Activated CD8-positive, alpha-beta memory T cell treated with anti-CD3 and anti-CD28 coated beads, Interleukin-2, amount 50 U/mL, for 4 hours (primary cell): ENCODE measurements around the gene AEBP2.
"Not testable (repeated sequence)": the region's sequence is repeated elsewhere in the genome, so short reads cannot be mapped to it uniquely, and the experiment has no call there.

Source experiments
- DNase-seq: peaks from one replicate; pipeline ENCODE4 v3.0.0-alpha.2; 2020

Gene AEBP2, protein sequence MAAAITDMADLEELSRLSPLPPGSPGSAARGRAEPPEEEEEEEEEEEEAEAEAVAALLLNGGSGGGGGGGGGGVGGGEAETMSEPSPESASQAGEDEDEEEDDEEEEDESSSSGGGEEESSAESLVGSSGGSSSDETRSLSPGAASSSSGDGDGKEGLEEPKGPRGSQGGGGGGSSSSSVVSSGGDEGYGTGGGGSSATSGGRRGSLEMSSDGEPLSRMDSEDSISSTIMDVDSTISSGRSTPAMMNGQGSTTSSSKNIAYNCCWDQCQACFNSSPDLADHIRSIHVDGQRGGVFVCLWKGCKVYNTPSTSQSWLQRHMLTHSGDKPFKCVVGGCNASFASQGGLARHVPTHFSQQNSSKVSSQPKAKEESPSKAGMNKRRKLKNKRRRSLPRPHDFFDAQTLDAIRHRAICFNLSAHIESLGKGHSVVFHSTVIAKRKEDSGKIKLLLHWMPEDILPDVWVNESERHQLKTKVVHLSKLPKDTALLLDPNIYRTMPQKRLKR

DNA sequence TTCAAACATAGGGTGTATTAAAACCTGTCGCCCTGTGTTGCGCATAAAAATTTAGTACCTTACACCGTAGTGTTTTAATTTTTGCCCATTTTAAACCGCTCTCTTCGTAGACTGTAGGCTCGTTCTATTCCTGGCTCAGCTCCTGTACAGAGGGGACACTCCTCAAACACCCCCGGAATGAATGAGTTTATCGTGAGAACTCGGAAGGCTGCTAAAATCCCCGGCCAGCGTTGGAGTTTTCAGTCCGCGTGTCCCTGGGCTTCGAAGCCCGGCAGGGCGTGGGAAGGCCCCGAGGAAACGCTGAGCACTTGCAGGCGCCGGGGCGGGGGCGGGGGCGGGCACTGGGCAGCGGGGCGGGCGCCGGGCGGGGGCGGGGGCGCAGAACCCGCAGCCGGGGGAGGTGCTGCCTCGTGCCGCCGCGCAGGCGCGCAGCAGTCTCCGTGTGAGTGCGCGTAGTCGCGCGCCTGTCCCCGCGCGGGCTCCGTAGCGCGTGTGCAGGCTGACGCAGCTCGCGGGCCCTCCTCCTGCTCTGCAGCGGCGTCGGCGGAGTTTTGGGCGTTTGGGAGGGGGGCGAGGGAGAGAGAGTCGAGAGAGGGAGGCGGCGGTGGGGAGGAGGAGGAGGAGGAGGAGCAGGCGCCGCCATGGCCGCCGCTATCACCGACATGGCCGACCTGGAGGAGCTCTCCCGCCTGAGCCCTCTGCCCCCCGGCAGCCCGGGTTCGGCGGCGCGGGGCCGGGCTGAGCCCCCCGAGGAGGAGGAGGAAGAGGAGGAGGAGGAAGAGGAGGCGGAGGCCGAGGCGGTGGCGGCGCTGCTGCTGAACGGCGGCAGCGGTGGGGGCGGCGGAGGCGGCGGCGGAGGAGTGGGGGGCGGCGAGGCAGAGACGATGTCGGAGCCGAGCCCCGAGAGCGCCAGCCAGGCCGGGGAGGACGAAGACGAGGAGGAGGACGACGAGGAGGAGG, at the start of gene AEBP2:
AEBP2 (plus strand) TSS at position 434 of the 960 bp plus-strand sequence; CDS start at position 642, 208 bp downstream.
- DNase-seq, result peak; percentile 92

DNA sequence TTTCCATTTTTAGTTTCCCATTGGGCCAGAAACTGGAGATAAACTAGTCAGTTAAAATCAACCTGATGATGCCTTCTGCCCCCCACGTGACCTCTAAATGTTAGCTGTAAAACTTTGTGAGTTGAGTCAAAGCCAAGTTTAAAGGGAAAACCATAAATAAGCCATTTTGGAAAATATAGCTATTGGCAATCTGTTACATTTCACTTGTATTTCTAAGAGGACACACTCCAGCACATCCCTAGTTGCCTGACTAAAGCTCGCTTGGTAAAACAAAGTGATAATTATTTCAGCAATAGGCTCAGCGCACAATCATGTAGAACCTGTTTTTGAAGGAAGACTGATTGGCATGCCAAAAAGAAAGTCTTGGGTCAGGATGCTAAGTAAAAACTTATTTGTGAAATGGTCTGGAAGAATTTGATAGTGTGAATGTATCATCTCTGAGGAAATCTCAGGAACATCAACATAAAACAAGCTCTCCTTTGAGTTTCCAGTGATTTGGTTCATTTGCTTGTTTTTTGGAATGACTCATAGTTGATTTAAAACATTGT, 49.2 kb upstream of the AEBP2 start:
- DNase-seq, result no peak

DNA sequence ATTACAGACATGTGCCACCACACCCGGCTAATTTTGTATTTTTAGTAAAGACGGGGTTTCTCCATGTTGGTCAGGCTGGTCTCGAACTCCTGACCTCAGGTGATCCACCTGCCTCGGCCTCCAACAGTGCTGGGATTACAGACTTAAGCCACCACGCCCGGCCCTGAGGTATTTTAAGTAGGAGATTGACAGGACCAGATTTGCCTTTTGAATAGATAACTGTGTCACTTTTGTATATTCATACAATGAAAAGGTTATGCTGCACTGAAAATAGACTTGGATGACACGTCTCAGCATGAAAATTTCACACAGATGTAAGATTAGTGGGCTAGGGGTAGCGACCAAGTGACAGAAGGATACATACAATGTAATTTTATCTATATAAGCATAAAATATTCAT, 46.6 kb upstream of the AEBP2 start:
- not testable (repeated sequence) for DNase-seq

DNA sequence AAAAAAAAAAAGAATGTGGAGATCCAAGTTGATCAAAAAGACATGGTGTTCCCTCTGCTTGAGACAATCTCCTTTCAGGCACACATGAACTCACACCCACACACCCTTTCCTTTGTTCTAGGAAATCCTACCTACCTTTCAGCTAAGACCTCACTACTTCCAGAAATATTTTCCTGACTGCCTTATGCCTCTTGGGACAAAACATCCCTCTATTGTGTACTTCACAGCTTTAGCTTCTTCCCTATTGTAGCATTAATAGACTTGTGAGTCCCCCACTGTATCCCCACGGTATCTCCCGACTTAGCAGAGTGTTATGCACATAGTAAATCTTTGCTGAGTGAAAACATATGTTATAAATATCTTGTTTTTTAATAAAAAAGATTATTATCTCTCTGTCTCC, 44.9 kb upstream of the AEBP2 start:
- no peak for DNase-seq

DNA sequence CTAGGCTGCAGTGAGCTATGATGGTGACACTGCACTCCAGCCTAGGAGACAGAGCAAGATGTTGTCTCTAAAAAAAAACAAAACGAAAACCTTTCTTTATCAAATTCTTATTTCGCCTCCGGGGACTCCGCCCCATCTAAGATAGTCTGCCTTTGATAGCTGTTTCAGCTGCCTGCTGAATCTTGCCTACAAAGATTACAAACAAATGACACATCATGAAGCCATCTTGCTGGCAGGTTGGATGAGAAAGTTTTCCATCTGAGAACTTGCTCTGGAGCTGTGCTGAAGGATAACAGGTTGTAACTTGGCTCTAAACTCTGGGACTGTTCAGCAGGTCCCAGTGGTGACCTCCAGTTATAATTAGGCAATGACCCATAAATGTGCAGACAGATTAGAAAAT, 41.8 kb upstream of the AEBP2 start:
- DNase-seq, result no peak

DNA sequence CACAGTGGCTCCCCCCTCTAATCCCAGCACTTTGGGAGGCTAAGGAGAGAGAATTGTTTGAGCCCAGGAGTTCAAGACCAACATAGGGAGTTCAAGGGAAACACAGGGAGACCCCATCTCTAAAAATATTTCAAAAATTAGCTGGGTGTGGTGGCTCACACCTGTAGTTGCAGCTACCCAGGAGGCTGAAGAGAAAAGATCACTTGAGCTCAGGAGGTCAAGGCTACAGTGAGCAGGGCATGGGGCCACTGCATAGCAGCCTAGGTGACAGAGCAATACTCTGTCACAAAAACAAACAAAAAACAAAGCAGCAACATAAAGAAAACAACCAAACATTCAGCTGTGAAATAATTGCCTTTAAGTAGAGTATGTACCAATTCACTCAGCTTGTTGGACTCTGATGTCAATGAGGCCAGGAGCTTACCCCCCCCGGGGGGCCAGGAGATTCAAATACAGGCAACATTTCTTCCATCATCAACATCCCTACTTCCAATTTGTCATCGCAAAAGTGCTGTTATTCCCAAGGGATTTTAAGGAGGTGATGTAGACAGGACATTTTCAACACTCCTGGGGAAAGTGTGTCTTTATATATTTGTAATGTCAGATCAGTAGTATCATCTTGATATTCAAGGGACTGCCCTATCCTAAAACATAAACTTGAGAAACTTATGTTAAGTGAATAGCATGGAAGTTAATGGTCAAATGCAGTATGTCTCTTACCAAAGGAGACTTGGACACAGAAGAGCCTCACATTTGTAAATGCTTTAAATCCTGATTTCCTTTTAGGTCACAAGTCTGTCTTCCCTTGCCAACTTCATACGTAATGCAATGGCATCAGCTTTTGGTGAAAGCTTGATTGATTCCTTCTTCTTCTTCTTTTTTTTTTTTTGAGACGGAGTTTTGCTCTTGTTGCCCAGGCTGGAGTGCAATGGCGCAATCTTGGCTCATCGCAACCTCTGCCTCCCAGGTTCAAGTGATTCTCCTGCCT, 40.6 kb upstream of the AEBP2 start:
- DNase-seq, result no peak

DNA sequence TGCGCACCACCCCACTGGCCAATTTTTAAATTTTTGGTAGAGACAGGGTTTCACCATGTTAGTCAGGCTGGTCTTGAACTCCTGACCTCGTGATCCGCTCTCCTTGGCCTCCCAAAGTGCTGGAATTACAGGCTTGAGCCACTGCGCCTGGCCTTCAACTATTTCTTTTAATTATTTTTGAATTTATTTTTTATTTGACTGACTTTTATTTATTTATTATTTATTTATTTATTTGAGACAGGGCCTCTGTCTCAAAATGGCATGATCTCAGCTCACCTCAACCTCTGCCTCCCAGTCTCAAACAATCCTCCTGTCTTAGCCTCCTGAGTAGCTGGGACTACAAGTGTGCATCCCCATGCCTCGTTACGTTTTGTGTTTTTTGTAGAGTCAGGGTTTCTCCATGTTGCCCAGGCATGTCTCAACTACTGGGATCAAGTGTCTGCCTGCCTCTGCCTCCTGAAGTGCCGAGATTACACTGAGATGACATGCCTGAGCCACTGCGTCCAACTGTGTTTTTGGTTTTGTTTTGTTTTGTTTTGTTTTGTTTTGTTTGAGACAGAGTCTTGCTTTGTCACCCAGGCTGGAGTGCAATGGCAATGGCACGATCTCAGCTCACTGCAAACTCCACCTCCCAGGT, 38.5 kb upstream of the AEBP2 start:
- not testable (repeated sequence) for DNase-seq

DNA sequence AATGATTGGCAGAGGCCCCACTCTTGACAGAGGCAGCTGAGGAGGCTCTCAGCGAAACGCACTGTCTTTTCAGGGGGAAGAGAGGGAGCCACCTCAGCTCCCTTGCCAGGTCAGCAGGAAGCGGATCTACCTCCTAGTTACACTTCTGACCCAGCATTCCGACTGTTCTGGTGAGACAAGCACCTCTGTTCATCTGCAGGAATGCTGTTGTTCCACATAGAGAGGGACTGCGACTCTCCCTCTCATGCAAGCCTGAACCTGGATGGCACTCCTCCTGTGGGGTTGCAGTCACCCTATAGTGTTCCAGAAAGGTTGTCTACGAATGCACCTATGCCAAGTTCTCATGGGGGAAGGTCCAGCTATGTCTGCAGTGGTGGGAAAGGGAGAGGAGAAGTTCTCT, 37.1 kb upstream of the AEBP2 start:
- no peak for DNase-seq

DNA sequence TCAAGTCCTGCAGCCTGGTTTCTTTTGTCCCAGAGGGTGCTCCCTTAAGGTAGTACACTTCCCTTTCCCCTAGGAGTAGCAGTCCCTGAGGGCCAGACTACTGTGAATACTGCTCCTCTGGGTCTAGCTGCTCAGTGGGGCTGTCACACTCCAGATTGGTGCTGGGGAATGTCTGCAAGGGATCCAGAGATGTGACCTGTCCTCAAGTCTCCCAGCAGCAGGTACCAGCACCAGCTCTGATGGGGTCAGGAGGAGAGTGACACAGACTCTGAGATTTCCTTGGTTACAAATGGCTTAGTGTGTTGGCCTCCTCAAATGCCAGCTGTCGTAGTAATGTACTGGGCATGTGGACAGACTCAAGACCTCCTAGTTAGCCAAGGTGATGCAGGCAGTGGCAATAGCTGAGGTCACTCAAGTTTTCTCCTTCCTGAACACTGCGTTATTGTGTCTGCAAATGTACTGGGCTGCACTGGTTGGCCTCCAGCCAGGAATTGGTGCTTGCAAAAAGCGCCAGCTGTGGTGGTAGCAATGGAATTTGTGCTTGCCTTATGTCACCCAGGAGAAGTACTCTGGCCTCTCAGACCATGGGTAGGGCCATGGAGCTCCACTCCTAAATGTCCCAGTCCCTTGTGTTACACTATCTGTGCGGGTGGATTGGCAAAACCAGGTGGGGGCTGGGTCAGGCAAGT, 36.4 kb upstream of the AEBP2 start:
- no peak for DNase-seq

DNA sequence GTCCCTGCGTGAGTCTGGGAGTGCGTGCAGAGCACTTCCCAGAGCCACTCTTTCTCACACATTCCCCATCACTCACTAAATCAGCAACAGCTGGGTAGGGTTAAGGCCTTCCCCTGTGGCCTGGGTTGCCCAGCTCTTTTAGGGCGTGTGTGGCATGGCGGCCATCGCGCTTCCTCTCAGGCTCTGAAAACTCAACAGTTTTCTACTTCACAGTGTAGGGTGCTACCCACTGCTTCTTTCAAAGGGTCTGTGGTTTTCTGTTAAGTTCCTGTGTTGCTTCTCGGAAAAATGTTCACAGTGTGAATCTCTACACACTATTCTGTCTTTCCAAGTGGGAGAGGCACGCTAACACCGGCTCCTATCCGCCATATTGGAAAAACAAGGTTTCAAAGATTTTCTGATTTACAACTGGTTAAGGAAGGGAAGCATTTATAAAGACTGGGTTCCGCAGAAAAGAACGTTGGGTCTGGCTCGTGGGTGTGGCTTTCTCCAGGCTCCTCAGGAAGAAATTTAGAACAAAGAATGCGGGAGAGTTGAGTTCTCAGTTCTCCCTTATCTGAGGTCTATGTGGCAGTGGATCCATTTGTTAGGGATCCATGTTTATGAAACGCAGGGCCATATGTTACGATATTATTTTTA, 34.9 kb upstream of the AEBP2 start:
- DNase-seq, result no peak

DNA sequence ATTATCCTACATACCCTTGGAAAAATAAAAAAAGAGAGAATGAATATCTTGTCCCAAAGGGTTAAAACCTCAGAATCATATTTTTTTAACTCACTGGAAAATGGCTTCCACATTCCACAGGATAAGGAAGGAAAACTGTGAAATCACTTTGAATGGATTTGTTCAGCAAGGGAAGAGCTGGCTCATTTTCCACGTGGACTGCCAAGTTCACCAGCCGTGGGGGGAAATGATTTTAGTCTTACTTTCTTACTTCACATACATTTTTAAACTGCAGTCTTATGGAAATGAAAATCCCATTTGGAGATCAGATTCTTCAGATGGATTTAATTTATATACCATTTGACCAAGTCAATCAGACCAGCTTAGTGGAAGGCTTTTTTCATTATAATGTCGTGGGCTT, 29.9 kb upstream of the AEBP2 start:
- DNase-seq, result no peak

DNA sequence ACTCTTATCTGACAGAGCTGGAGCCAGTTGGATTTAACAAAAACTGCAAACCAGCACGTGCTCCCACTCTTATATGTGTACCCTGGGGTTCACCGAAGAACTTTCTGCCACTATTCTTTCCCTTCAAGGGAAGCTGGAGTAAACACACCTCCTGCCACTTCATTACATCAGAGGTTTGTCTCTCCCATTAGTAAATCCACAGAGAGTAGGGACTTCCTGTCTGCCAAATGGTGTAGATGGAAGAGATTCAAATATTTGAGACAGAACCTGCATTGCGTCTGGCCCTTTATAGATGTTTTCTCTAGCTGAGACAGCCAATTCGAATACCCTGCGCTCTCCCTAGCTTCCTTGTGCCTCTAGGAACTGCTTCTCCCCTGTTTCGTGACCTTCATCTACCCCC, 29.1 kb upstream of the AEBP2 start:
- no peak for DNase-seq

DNA sequence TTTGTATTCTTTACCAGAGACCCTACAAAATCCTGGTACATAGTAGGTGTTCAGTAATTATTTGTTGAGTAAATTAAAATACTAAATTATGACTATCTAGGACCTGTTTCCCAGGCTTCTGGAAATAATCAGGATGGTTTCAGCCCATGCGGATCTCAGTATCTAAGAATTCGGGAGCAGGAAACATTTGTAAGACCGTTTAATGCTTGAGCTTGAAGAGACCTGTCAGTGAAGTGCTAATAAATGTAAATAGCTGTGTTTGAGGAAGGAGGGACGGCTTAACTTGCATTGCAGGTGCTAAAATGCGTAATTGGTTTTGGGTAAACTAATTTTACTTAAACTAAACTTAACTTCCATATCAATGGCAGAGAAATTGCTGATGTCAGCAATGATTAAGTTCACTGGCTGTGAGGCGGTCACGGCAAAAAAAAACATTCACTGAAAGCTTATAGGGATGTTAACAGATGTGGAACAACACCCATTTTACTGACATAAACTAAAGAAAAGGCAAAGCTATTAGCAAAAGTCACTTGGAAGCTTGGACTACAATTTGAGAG, 28.6 kb upstream of the AEBP2 start:
- DNase-seq, result no peak

DNA sequence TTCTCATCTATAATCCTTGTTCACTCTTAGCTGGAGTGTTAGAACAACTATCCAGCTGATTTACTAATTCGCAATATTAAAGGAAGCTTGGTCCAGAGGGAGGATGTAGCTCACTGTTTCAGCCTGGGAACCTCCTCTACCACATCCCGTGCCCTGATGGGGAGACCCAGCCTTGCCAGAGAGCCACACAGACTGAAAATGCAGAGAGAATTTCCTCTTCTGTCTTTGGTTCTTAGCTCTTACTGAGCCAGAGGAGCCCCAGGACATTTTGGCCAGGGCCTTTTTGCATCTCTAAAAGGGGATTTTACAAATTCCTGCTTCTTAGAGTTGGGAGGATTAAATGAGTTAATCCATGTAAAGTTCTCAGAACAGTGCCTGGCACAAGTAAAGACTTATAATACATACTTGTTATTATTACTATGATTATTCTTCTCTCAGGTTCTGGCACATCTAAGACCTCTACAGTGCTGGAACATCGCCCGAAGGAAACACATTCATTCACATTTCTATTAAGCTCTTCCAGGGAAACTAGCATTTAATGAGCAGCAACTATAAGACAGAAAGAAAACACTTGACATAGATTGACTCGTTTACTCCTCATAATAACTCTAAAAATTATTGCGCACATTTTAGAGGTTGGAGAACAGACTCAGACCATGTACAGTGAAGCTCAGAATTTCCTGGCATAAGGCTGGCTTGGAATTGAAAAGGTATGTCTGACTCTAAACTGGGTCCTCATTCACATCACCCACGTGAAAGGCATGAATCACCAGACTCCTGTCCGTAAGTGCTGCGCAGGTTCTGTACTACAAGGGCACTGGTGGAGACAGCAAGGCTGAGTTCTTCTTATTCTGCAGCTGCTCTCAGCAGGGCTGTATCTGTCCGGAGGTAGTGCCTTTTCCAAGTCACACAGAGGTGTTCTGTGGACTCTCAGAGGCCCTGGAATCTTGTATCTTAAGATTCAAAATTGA, 27.8 kb upstream of the AEBP2 start:
- DNase-seq, result no peak

DNA sequence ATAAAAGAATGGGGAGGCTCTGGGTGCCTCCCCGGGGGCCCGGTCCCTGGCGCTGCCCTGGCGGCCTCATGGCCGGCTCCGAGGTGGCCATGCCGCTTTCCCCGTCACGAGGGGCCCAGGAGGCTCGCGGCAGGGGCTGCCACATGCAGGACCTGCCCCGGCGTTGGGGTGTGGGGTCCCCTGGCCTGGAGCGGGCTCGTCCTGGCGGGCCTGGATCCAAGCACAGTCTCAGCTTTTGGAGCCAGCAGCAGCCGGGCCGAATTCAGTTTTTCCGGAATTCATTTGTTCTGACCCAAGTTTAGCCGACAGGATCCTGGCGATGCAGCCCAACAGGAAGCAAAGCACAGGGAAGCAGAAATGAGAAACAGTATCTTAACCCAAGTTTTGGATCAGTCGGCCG, 26.4 kb upstream of the AEBP2 start:
- DNase-seq, result no peak

DNA sequence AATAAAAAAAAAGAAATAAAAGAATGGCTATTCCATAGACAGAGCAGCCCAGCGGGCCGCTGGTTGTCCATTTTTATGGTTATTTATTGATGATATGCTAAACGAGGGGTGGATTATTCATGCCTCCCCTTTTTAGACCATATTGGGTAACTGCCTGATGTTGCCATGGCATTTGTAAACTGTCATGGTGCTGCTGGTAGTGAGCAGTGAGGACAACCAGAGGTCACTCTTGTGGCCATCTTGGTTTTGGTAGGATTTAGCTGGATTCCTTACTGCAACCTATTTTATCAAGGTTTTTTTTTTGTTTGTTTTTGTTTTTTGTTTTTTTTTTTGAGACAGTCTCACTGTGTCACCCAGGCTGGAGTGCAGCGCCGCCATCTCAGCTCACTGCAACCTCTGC, 25.7 kb upstream of the AEBP2 start:
- DNase-seq, result not testable (repeated sequence)

DNA sequence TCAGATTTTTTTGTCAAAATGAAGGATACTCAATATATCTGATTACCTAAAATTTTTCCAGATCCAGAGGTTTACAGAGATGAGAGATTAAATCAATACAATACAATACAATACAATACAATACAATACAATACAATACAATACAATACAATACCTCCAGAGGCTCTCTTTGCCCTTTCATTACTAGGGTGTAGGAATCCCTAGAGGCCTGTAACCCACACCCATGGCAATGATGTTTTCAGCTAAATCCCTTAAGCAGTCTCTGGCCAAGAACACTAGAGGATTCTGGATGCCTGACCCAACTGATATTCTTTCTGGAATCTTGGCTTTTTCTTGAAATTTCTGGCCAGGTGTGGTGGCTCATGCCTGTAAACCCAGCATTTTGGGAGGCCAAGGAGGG, 23.7 kb upstream of the AEBP2 start:
- no peak for DNase-seq

DNA sequence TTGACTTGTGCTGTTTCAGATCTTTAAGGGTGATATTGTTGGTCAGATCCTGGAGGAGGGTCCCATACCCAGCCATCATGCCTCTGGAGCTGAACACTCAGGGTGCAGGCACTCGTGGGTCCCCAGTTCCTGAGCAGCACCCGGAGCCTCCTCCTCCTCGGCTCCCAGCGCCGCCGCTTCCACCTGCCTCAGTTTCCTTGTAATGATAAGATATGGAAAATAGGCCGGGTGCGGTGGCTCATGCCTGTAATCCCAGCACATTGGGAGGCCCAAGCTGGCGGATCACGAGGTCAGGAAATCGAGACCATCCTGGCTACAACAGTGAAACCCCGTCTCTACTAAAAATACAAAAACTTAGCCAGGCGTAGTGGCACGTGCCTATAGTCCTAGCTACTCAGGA, 20.2 kb upstream of the AEBP2 start:
- DNase-seq, result no peak
